ENCODE results near the gene SLC35D1. TPM values are rescaled to one million over a fixed set of nuclear protein-coding genes. Genes with fewer than 3 reads are reported as not detected.

SLC35D1 gene
- total and polyA plus RNA-seq, 2 of the 8 experiments (the other 6 are each of a cell fraction or from before 2014, with no cell fraction given): 1.2 to 2.7 TPM

- TF ChIP-seq CBX5 (IDR thresholded peaks at IDR 0.05; ENCODE audit: low read depth, low read length) (no peak), SIRT6 (IDR thresholded peaks at IDR 0.05; ENCODE audit: low read length) (no peak), EP300 (IDR thresholded peaks at IDR 0.05; ENCODE audit: borderline replicate concordance in 1 of 2, low read depth in 2 of 2, low read length in 2 of 2) (no peak), CTCF (IDR thresholded peaks at IDR 0.05; ENCODE audit: control extremely low read depth in 1 of 3, insufficient read depth in 1 of 3, low read depth in 1 of 3, low read length in 3 of 3) (no peak), CHD7 (IDR thresholded peaks at IDR 0.05; ENCODE audit: insufficient replicate concordance, low read length) (peak; percentile 99)
Measured at GRCh38 chr1:67053785-67054772, at the start of gene SLC35D1 (continued).
